Inflammatory macrophage treated with lipopolysaccharide for 4 hours (primary cell): ENCODE data around the gene SLC29A4.
"Not testable (repeated sequence)": the region's sequence is repeated elsewhere in the genome, so short reads cannot be mapped to it uniquely, and the experiment has no call there.

Experiments used
- DNase-seq: peaks from one replicate; pipeline ENCODE4 v3.0.0-alpha.2; 2020

The SLC29A4 gene

DNA sequence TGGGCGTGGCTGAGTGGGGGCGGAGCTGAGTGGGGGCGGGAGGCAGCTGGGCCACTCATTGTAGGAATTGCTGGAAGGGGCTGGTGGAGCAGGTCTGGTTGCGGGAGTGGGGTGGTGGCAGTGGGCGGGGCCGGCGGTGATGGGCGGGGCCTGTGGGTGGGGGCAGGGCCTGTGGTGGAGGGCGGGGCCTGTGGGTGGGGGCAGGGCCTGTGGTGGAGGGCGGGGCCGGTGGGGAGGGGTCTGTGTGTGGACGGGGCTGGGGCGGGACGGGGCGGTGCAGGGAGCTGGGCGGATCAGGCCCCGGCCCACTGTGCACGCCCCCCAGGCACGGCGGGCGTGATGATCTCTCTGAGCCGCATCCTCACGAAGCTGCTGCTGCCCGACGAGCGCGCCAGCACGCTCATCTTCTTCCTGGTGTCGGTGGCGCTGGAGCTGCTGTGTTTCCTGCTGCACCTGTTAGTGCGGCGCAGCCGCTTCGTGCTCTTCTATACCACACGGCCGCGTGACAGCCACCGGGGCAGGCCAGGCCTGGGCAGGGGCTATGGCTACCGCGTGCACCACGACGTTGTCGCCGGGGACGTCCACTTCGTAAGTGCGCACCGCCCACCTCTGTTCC is 14.0 kb downstream of the SLC29A4 start:
- DNase-seq, result no peak

DNA sequence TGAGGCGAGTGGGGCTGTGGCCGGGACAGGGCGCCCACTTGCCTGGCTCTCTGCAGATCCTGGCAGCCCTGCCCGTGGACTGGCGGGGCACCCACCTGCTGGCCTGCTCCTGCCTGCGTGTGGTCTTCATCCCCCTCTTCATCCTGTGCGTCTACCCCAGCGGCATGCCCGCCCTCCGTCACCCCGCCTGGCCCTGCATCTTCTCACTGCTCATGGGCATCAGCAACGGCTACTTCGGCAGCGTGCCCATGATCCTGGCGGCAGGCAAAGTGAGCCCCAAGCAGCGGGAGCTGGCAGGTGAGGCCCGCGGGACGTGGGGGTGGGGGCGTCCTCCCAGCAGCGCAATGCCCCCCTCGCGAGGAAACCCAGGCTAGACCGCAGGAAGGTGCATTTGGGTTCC is 17.6 kb downstream of the SLC29A4 start:
- no peak for DNase-seq

GRCh38 chr7:5302577-5302976 is 19.8 kb downstream of the SLC29A4 start:
- no peak for DNase-seq

DNA sequence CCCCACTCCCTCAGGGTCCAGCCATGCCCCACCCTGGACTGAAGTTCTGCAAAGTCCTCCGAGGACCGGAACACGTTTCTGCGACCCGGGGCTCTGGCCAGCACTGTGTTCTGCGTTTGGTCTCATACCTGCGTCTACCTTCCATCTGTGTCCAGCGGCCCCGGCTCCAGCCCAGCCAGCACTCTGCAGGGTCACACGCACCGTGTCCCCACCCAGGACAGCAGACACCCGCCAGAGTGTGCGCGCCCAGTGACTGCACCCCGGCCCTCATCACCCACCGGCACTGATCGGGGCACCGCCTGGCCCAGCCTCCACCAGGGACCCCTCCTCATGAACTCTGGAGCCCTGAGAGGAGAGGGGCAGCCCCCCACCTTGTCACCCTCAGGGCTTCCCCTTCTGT is 20.3 kb downstream of the SLC29A4 start:
- no peak for DNase-seq

GRCh38 chr7:5303591-5304505 is 21.1 kb downstream of the SLC29A4 start:
- DNase-seq, result no peak

DNA sequence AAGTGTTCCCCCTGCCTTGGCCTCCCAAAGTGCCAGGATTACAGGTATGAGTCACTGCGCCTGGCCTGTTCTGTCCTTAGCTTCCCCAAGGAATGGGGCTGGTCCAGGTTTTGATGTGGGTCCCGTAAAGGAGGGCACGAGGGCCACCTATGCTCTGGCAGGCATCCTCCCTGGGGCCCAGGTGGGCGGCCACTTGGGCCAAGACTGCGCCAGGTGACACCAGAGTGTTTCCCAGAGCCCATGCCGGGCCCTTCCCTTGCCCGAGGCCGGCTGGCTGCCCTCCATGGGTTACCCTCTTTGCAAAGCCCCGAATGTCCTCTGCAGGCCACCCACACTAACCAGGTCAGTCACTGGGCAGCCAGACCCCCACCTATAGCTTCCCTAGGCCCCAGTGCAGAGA is 22.3 kb downstream of the SLC29A4 start:
- not testable (repeated sequence) for DNase-seq

DNA sequence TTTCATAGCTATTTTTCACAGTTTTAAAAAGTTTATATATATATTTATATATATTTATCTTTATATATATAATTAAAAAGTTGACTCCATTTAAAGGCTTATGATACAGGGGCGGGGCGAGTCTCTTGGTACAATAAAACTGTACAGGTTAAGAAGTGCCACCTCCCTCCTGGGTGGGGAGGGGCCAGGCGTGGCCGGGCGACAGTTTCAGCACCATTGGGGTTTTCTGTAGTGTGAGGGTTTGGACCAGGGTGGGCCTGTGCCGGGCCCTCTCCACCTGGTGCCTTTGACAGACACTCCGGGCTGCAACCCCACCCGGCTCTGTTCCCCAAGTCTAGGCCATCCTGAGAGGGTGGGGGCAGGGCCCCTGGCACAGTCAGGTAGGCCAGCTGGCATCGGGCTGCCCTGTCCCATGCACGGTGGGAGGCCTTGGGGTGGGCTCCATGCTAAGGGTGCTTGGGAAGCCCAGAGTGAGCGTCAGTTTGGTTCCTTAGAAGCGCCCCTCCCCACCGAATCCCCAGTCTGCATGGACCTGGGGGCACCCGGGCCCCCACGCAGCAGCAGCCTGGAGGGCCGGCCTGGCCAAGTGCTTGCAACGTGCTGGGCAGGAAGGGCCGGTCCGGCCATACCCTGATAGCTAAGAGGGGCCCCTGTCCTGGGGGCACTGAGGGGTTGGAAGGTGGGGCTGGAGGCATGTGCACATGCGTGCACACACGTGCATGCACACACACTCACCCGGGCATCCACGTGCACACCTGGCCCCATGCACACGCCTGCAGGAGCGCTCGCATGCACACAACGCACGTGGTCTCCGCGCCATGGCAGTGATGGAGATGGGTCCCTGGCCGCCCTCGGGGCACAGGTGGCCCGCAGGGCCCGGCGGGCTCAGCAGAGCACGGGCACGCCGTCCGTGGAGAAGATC is 24.7 kb downstream of the SLC29A4 start:
- not testable (repeated sequence) for DNase-seq

DNA sequence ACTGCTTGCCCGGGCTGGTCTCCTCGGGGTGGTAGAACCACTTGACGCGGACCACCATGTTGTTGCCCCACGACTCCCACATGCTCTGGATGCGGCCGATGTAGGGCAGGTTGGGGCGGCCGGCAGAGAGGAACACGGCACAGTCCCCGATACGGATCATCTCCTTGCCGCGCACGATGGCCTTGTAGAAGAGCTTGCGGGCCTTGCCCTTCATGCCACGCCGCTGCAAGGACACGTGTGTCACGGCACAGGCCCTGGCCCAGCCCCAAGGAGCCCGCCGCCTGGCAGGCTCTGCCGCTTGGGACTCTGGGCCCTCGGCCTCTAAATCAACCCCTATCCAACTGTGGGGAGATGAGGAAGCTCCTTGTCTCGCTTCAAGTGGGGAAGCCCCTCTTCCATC is 26.4 kb downstream of the SLC29A4 start:
- no peak for DNase-seq

DNA sequence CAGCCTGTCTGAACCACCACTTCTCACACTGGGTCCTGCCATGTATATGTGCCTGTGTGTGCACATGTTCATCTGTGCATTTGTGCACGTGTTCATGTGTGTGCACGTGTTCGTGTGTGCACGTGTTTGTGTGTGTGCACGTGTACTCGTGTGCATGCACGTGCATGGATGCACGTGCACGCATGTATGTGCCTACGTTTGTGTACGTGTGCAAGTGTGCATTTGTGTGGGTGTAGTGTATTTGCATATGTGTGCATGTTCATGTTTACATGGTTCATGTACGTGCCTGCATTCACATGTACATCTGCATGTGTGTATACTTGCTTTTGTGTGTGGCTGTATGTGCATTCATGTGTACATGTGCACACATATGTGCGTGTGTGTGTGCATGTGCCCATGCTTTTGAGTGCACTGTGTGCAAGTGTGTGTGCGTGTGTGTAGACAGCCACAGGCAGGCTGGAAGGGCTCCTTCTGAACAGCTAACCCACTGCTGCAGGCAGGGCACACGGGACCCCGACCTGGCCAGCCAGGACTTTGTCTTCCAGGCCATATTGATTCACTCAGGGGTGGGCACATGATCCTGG is 28.2 kb downstream of the SLC29A4 start:
- DNase-seq, result no peak

GRCh38 chr7:5312276-5313070 is 29.7 kb downstream of the SLC29A4 start:
- DNase-seq, result not testable (repeated sequence)

GRCh38 chr7:5313076-5313885 is 30.5 kb downstream of the SLC29A4 start:
- DNase-seq, result not testable (repeated sequence)

DNA sequence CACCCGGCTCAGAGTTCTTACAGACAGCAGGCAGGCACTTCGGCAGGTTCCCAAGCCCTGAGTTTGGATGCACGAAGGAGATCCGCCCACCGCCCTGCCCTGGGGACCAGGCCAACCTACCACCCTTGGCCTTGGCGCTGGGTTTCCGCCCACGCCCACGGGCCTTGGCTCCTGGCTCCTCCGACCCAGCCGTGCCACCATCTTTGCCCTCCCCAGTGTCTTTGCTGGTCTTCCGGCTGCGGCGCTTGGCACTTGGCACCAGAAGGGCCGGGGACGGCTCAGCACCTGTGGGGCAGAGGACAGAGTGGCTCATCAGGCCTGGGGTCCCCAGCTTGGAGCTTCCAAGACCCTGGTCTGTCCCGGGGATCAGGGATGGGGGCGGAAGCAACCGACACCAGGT is 32.1 kb downstream of the SLC29A4 start:
- DNase-seq, result no peak

DNA sequence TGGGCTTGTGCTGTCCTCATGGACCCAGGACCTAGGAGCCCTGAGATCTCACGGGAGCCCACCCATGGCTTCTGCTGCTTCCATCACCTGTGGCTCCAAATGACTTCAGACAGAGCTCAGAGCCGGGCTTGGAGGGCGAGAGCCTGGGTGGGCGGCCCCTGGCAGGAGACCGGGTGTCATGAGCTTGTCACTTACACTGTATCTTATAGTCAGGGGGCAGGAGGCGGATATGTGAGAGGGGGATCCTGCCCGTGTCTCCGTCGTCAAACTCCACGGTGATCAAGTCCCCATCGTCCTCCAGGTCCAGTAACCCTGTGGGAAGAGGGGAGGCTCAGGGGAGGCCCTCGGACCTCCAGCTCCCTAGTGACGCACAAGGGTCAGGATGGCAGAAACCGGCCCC is 33.0 kb downstream of the SLC29A4 start:
- DNase-seq, result no peak

DNA sequence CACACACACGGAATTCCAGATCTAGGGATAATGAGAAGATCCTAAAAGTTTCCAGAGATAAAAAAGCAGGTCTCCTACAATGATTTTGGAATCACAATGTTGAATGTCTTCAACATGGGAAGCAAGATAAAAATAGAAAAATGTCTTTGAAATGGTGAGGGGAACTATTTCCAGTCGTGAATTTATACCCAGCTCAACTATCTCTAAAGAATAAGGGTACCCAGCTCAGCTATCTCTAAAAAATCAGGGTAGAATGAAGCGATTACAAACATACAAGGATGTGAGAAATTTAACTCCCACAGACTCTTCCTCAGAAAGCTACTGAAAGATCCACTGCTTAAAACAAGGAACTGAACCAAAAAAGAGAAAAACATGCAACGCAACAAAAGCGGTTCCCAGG is 35.9 kb downstream of the SLC29A4 start:
- DNase-seq, result peak; percentile 4

GRCh38 chr7:5320391-5320790 is 37.6 kb downstream of the SLC29A4 start:
- DNase-seq, result no peak

DNA sequence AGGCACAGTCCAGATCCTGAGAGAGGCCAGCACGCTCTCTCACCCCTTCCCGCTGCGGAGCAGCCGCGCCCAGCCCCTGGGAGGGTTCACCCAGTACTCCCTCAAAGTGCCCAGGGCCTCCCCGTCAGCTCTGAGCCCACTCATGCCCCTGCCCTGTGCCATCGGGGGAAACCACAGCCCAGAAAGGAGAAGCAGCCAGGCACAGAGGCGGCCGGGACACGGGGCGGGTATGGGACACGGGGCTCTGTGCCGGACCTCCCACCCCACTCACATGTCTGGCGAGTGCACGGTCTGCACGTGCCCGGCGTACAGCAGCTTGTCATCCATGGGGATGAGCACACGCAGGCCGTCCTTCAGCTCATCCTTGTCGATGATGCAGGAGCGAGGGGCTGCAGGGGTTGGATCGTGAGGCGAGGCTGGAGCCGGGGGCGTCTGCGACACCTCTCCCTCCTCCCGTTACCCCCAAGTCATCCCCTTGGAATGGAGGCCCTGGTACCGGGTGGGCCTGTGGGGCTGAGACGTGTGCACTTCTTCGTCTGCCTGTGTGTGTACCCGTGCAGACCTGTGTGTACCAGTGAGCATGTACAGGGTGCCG is 38.2 kb downstream of the SLC29A4 start:
- no peak for DNase-seq

- no peak for DNase-seq
Observed at GRCh38 chr7:5322621-5323410, 40.1 kb downstream of the SLC29A4 start.

DNA sequence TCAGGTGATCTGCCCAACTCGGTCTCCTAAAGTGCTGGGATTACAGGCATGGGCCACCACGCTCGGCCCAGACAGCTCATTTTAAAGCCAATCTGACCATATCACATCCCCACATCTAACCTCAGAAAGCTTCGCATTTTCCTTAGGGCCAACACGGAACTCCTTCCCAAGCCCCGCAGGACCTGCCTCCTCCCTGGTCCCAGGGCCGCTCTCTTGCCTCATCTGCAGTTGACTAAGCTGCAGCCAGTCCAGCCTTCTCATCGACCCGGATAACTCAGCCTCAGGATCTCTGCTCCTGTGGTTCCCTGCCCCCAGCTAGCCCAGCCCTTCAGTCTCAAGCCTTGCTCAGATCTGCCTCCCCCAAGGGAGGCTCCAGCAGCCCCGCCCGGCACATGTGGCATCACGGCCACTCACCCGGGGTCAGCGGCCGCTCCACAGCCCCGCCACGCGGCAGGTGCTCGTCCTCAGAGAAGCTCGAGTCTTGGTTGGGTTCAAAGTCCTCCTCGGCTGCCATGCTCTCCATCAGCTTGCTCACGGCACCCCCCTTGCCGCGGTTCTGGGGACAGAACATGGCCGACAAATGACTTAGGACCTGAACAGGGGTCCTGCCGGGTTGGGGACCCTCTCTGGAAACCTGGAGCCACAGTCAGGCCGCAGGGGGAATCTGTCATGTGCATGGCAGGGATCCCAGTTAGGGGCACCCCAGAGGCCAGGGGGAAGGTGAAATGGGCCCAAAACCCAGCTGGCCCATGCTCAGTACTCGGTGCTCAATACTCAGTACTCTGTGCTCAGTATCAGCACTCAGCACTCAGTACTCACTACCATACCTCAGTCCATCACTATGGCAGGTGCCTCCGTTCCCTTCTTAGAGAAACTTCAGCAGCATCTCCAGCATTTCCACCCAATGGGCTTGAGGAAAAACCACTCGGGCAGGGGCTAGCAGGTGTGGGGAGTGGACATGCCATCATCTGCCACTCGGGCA is 41.3 kb downstream of the SLC29A4 start:
- not testable (repeated sequence) for DNase-seq

- DNase-seq, result no peak
Observed at GRCh38 chr7:5324961-5325360, 42.2 kb downstream of the SLC29A4 start.
